ENCODE measurements around the gene LMTK2. TPM values are rescaled to one million over a fixed set of nuclear protein-coding genes. Genes with fewer than 3 reads are reported as not detected.
"Not testable (repeated sequence)": the region's sequence is repeated elsewhere in the genome, so short reads cannot be mapped to it uniquely, and the experiment has no call there.

Gene LMTK2
- total RNA-seq, 1 experiment from 2014 or later = 4.8 TPM

DNA sequence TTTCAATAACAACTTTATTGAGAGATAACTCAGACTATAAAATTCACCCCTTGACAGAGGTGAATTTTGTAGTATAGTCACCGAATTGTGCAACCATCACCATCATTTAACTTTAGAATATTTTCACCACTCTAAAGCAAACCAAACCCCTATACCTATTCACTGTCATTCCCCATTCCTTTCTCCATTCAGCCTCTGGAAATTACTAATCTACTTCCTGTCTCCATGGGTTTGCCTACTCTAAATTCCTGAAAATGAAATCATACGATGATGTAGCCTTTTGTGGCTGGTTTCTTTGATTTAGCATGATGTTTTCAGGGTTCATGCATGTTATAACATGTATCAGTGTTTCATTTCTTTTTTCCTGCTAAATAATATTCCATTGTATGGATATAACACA lies 15.6 kb upstream of the LMTK2 start:
- Histone ChIP-seq H3K4me3 (no peak overlapping the region), H3K36me3 (no peaks in the 10 kb centered on the region), H3K9me3 (no peaks in the 10 kb centered on the region), H3K27me3 (no peaks in the 10 kb centered on the region)
- no peak for DNase-seq

DNA sequence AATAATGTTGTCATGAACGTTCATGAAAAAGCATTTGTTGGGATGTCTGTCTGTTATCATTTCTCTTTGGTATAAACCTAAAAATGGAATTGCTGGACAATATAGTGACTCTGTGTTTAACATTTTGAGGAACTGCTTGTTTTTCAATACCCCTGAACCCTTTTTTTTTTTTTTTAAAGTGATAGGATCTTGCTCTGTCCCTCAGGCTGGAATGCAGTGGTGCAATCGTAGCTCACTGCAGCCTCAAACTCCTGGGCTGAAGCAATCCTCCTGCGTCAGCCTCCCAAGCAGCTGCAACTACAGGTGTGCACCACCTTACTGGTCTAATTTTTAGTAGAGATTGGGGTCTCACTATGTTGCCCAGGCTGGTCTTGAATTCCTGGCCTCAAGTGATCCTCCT lies 15.1 kb upstream of the LMTK2 start:
- no peaks in the 10 kb centered on the region for H3K27me3 ChIP-seq
- no peak for DNase-seq
- no peak overlapping the region for H3K4me3 ChIP-seq
- no peaks in the 10 kb centered on the region for H3K36me3 ChIP-seq
- no peaks in the 10 kb centered on the region for H3K9me3 ChIP-seq

DNA sequence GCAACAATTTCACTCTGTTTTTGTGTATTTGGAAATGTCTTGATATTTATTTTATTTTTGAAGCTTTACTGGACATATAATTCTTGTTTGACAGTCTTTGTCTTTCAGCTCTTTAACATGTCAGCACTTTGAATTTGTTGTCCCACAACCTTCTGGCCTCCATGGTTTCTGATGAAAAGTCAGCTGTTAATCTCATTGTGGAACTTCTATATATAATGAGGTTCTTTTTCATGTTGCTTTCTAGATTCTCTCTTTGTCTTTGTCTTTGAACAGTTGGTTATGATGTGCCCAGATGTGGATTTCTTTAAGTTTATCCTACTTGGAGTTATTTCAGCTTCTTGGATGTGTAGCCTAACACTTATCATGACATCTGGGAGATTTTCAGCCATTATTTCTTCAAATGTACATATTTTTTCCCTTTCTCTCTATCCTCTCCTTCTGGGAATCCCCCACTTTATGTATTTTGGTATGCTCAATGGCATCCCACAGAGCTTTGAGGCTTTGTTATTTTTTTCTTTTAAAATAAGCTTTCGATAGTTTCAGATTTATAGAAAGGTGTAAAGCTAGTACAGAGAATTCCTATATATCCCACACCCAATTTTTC lies 9.5 kb upstream of the LMTK2 start:
- H3K4me3 ChIP-seq = no peak overlapping the region
- no peaks in the 10 kb centered on the region for H3K9me3 ChIP-seq
- DNase-seq = no peak
- H3K27me3 ChIP-seq = no peaks in the 10 kb centered on the region
- no peaks in the 10 kb centered on the region for H3K36me3 ChIP-seq

DNA sequence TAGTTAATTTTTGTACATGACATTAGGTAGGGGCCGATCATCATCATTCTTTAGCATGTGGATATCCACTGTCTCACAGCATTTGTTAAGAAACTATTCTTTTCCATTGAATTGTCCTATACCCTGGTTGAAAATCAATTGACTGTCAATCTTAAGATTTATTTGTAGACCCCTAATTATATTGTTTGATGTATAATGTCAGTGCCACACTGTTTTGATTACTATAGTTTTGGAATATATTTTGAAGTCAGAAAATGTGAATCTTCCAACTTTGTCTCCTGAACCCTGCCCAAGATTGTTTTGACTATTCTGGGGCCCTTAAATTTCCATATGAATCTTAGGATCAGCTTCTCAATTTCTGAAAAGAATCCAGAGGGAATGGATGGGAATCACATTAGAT lies 6.6 kb upstream of the LMTK2 start:
- DNase-seq = no peak
- Histone ChIP-seq H3K27me3 (no peaks in the 10 kb centered on the region), H3K9me3 (no peaks in the 10 kb centered on the region), H3K4me3 (no peak overlapping the region), H3K36me3 (no peaks in the 10 kb centered on the region)

DNA sequence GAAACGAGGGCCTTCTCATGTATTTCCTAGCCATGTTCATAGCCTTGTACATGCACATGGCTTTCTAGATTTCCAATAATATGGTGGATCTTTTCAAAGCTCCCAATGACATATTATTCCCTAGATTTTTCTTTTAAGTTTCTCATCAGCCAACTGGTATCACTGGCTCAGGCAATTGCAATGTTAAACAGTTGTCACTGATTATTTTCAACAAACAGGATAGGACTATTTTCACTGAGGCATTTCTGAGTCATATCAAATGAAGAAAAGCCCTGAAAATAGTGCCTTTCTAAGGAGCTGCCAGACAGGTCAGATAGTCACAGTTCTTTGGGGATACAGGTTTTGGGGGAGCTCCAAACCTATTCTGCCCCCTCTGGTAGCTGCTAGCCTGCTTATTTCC lies 4.5 kb upstream of the LMTK2 start:
- no peaks in the 10 kb centered on the region for H3K9me3 ChIP-seq
- no peak overlapping the region for H3K4me3 ChIP-seq
- no peak for DNase-seq
- no peaks in the 10 kb centered on the region for H3K36me3 ChIP-seq
- no peaks in the 10 kb centered on the region for H3K27me3 ChIP-seq

DNA sequence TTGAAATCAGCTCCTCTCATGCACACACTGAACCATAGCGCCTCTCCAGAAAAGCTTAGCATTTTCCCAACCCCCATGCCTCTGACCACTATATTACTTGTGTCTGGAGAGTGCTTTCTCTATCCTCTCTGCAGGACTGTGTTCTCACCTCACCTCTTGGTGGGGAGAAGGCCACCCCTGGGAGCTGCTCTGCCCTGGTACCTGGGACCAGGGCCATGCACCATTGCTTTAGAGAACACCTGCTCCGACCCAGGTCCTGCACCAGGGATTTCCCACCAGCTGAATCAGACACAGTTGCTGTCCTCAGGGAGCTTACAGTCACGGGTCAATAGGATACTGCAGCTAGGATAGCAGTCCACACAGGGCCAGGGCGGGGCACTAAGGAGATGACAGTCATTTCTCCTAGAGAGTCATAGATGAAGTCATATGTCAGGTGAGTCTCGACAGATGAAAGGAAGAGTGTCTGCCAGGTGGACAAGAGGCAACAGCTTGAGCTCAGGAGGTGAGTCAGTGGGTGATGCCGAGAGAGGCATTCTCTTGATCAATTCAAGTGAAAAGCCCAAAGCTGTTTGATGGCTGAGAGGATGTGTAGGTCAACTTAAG lies 619 bp upstream of the LMTK2 start:
- DNase-seq = no peak
- Histone ChIP-seq H3K27me3 (no peaks in the 10 kb centered on the region), H3K36me3 (no peaks in the 10 kb centered on the region), H3K4me3 (peak overlapping the region; percentile 90; the same call in 1 of the 2 replicates), H3K9me3 (no peaks in the 10 kb centered on the region)

DNA sequence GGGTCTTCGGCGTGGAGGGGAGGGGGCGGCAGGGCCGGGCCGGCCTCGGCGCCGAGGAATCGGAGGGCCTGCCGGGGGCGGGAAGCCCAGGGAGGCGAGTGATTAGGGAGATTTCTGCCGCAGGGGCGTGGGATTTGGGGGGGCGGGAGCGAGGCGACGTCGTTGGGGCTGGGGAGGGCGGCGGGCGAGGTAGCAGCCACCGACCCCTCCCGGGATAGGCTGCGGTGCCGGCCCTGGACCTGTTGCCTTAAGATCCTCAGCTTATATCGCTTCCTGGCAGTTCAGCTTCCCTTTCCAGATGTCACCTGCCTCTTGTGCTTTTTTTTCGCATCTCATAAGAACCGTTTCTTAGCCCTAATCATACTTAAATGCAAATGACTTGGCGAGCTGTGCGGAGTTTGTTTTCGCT lies 655 bp downstream of the LMTK2 start:
- H3K4me3 ChIP-seq = peak overlapping the region; percentile 90
- no peaks in the 10 kb centered on the region for H3K9me3 ChIP-seq
- H3K36me3 ChIP-seq = no peaks in the 10 kb centered on the region
- no peaks in the 10 kb centered on the region for H3K27me3 ChIP-seq
- DNase-seq = no peak

DNA sequence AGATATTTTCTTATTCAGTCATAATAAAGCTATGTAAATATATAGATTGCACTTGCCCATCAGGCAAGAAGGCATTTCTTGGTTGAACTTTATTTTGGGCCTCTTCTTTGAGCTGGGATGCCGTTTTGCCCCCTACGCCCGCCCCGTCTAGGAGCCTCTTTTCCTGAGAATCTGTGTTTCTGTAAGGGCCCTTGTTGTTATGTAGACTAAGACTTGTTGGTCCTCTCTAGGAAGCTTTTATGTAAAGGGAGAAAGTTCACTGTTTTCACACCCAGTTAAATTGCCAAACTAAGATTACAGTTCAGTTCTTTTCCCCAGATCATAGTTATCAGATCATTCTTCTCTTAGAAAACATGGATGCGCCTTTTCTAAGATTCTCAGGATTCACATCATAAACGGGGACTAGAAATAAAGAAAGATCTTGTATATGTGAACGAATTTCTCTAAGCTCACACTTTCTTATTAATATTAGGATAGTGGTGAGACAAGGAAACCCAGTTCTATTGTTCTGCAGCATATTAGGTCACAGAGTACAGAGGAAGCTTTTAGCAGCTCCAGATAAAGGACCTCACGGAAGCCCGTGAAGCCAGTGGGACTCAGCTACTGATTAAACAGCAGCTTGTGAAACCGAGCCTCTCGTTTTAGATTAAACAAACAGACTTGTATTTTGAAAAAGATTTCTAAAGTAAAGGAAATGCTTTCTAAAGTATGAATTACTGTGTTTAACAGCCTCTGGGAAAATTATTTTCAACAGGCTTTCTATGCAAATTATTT lies 3.8 kb downstream of the LMTK2 start:
- Histone ChIP-seq H3K4me3 (no peak overlapping the region), H3K36me3 (no peaks in the 10 kb centered on the region), H3K27me3 (no peaks in the 10 kb centered on the region), H3K9me3 (no peaks in the 10 kb centered on the region)
- no peak for DNase-seq

DNA sequence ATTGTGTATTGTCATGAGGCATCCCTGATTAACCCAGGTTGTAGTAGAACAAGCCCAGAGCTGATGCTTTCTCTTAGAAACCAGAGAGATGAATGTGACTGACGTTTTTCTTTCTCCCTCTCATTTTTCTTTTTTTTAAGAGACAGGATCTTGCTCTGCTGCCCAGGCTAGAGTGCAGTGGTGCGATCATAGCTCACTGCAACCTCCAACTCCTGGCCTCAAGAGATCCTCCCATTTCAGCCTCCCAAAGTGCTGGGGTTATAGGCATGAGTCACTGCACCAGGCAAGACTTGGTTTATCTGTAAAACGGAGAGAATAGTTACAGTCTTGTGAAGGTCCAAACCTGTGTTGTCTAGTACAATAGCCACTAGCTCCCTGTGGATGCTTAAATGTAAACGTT lies 5.4 kb downstream of the LMTK2 start:
- no peak overlapping the region for H3K4me3 ChIP-seq
- H3K36me3 ChIP-seq = no peaks in the 10 kb centered on the region
- no peaks in the 10 kb centered on the region for H3K9me3 ChIP-seq
- no peaks in the 10 kb centered on the region for H3K27me3 ChIP-seq
- DNase-seq = no peak

DNA sequence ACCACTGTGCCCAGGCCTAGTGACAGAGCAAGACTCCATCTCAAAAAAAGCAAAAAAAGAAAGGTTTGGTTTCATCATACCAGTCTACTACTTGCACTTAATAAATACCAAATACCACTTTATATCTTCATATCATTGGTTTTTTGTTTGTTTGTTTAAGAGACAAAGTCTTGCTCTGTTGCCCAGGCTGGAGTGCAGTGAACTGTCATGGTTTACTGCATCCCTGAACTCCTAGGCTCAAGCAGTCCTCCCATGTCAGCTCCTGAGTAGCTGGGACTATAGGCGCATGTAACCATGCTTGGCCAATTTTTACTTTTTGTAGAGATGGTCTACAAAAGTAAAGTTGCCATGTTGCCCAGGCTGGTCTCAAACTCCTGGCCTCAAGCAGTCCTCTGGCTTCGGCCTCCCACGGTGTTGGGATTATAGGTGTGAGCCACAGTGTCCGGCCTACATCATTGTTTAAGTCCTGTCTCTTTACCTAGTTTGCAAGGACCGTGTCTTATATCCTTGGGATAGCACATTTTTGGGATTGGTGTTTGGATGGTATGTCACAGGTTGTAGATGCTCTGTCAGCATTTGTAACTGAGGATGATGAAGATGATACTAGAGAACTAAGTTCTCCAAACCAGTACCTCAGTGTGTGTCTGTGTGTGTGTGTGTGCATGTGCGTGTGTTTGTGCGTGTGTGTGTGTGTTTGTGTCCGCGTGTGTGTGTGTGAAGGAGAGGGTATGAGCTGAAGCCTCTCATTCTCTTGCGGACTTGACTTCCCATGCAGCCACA lies 9.3 kb downstream of the LMTK2 start:
- Histone ChIP-seq H3K4me3 (no peak overlapping the region), H3K27me3 (no peaks in the 10 kb centered on the region), H3K36me3 (no peaks in the 10 kb centered on the region), H3K9me3 (no peaks in the 10 kb centered on the region)
- DNase-seq = no peak

DNA sequence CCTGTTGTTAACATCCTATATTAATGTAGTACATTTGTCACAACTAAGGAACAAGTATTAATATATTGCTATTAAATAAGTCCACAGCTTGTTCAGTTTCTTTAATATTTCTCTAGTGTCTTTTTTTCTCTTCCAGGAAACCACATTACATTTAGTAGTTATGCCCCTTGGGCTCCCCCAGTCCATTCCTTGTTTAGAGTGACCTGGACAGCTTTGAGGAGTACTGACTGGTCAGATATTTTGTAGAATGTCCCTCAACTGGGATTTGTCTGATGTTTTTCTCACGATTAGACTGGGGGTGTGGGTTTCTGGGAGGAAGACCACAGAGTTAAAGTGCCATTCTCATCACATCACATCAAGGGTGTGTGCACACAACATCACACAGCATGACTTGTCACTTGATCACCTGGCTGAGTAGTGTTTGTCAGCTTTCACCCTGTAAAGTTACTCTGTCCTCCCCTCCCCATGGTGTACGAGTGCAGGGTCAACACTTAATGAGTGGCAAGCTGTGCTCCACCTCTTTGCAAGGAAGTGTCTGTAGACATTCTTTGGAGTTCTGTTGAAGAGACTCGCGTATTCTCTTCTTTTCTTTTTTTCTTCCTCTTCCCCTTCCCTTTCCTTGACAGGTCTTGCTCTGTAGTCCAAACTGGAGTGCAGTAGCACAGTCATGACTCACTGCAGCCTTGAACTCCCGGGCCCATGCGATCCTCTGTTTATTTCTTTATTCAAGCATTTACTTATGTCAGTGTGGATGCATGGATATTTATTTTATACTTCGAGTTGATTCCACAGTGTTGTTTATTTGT lies 10.2 kb downstream of the LMTK2 start:
- Histone ChIP-seq H3K36me3 (no peaks in the 10 kb centered on the region), H3K4me3 (no peak overlapping the region), H3K27me3 (no peaks in the 10 kb centered on the region), H3K9me3 (no peaks in the 10 kb centered on the region)
- DNase-seq = peak; percentile 59

DNA sequence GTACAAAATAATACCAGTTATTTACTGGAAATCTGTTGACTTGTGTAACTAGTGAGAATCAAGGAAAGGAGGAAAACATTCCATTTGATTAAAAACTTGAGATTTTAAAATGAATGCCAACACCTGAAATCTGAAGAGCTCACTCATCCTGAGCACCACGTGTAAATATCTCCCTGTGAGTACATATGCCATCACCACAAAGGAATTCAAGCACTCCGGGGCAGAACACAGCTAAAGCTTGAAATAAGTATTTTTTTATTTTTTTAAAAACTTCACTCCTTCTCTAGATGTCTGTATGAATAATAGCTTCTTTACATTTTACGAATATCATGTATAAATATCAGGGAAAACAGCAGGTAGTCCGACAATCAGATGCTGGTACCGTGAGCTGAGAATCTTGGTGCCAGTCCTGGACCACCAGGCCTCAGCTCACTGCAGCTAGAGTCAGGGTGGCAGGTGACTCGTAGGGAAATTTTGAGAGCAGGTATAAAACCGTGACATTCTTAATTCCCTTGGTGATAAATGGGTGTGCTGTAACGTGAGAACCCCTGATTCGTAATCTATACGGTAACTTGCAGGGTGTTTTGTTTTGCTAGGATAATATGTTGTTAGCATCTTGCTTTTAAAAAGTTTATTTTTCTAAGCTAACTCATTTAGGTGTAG lies 12.7 kb downstream of the LMTK2 start:
- Histone ChIP-seq H3K27me3 (no peaks in the 10 kb centered on the region), H3K36me3 (no peaks in the 10 kb centered on the region), H3K9me3 (no peaks in the 10 kb centered on the region), H3K4me3 (no peak overlapping the region)
- peak; percentile 35 for DNase-seq

DNA sequence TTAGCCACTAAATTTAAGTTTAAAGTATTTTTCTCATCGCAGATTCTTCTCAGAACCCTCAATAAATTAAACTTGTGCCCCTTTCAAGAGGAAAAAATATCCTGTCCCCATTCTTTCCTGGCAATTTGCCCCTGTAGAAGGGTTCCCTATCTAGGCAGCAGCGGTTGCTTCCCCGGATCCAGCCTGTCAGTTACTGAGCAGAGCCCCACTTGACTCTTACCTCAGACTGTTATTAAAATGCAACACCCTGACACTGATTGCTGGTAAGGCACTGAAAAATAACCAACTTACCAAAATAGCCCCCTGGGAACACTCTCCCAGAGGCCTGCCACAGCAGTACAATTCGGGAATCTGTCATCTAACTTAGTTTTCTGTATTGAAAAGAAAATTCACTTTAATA lies 13.9 kb downstream of the LMTK2 start:
- no peak for DNase-seq
- Histone ChIP-seq H3K27me3 (no peaks in the 10 kb centered on the region), H3K9me3 (no peaks in the 10 kb centered on the region), H3K4me3 (no peak overlapping the region), H3K36me3 (no peaks in the 10 kb centered on the region)

DNA sequence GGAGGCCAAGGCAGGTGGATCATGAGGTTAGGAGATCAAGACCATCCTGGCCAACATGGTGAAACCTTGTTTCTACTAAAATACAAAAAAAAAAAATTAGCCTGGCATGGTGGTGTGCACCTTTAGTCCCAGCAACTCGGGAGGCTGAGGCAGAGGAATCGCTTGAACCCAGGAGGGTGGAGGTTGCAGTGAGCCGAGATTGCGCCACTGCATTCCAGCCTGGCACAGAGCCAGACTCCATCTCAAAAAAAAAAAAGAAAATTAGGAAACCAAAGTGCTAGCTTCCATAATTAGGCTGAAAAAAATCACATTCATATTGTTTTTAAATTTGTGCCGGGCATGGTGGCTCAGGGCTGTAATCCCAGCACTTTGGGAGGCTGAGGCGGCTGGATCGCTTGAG lies 14.7 kb downstream of the LMTK2 start:
- not testable (repeated sequence) for H3K36me3 ChIP-seq, H3K9me3 ChIP-seq, DNase-seq, H3K27me3 ChIP-seq, H3K4me3 ChIP-seq

DNA sequence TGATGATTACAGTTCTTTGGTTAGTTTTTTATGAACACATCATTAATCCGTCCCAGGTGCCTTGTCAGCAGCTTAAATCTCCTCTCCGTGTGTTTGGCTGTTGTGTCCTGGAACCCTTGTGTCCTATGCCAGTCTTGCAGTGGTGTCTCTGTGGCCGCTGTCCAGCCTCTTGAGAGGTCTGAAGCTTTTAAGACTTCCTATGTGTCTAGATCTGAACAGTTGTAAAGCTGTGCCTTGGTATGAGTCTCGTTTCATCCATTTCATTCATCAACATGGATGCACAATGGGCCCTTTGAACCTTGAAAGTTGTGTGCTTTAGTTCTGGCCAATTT lies 16.7 kb downstream of the LMTK2 start:
- no peak for DNase-seq
- no peaks in the 10 kb centered on the region for H3K36me3 ChIP-seq
- no peaks in the 10 kb centered on the region for H3K27me3 ChIP-seq
- no peaks in the 10 kb centered on the region for H3K9me3 ChIP-seq
- H3K4me3 ChIP-seq = no peak overlapping the region

DNA sequence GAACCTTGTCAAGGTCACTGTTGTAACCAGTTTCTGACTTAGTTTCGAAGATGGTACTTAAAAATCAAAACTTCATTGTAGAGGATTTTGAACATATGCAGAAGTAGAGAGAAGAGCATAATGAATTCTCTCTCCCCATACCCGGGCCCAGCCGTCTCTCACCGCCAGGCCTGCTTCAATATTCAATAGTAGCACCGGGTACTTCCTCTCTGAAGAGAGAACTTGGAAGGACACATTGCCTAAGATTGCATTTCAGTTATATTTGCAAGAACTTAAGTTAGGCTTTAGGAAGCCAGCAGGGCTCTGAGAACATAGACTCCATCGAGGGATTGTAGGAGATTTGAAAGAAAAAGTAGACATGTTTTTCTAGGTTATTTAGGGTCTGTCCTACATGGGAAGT lies 19.1 kb downstream of the LMTK2 start:
- no peaks in the 10 kb centered on the region for H3K9me3 ChIP-seq
- H3K36me3 ChIP-seq = no peaks in the 10 kb centered on the region
- no peaks in the 10 kb centered on the region for H3K27me3 ChIP-seq
- no peak overlapping the region for H3K4me3 ChIP-seq
- DNase-seq = no peak
